Tibial artery (tissue), 4 donors: ENCODE results near the gene SLC35F2.

Source experiments
- DNase-seq, 2 donors: peaks; one replicate each; pipeline ENCODE4 v3.0.0-alpha.2; 2019
- H3K27ac ChIP-seq, 2 donors: fragments of 200-600 bp; sonication (generic) in 1 of 2; 1 replicate in 1 of 2; 2 replicates in 1 of 2; pipeline ENCODE4 v1.5.1; 2018 to 2019; ENCODE audit warnings: mild to moderate bottlenecking in 1 of 2
- H3K27me3 ChIP-seq, 2 donors: fragments of 200-600 bp; sonication (generic) in 1 of 2; one replicate each; pipeline versions ENCODE4 v1.5.1 to v1.6.0; 2016 to 2019
- H3K36me3 ChIP-seq, 3 donors: fragments of 200-600 bp; sonication (generic) in 2 of 3; one replicate each; pipeline ENCODE4 v1.5.1; 2016 to 2019; ENCODE audit warnings: mild to moderate bottlenecking in 2 of 3
- H3K4me1 ChIP-seq, 4 donors: fragments of 200-600 bp; sonication (generic) in 2 of 4; 1 replicate in 3 of 4; 2 replicates in 1 of 4; pipeline ENCODE4 v1.5.1; 2016 to 2019
- H3K4me3 ChIP-seq, 2 donors: fragments of 200-600 bp; sonication (generic) in 1 of 2; 1 replicate in 1 of 2; 2 replicates in 1 of 2; pipeline ENCODE4 v1.5.1; 2018 to 2019; ENCODE audit warnings: mild to moderate bottlenecking in 2 of 2
- H3K9me3 ChIP-seq, 3 donors: fragments of 200-600 bp; sonication (generic) in 1 of 3; one replicate each; pipeline ENCODE4 v1.5.1; 2016 to 2019
- intact Hi-C: fragments of 100-400 bp; cut with DNase I; formaldehyde crosslinking; loops from one replicate; pipeline ENCODE4 v1.15.0; 2023; ENCODE audit warnings: low total_unique reads
- TF ChIP-seq, protein P1 (sequence below), 2 experiments: fragments of 200-600 bp in 1 of 2; fragments of 450-650 bp in 1 of 2; IDR thresholded peaks; one replicate each; pipeline ENCODE4 v1.5.1; 2017 to 2019; ENCODE audit warnings: antibody characterized with exemption in 2 of 2, mild to moderate bottlenecking in 1 of 2, moderate library complexity in 1 of 2

The SLC35F2 gene

DNA sequence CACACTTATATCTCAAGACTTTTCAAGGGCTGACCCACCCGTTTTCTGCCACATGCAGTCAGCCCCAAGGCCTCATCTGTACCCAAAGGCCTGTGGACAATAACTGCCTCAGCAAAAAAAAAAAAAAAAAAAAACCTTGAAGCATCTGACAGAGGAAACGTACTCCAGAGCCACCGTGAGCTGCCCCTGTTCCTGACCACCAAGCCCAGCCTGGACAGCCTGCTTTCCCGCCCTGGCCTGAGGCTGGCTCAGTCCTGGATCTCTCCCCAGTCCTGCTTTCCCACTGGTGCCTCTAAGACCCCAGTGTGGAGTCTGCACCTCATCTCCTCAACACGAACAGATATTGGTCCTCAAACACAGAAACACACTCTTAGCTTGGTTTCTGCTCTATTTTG lies 66.5 kb downstream of the SLC35F2 start:
- intact Hi-C loops = no loop called here
- Histone ChIP-seq H3K4me1 (no peaks in the 10 kb centered on the region), H3K4me3 (no peak overlapping the region), H3K36me3 (peaks cover 0 to 4% (median 0%) of the 10 kb centered on the region in 3 donors), H3K9me3 (no peaks in the 10 kb centered on the region), H3K27ac (no peak overlapping the region), H3K27me3 (no peaks in the 10 kb centered on the region)
- TF ChIP-seq, protein P1, sequence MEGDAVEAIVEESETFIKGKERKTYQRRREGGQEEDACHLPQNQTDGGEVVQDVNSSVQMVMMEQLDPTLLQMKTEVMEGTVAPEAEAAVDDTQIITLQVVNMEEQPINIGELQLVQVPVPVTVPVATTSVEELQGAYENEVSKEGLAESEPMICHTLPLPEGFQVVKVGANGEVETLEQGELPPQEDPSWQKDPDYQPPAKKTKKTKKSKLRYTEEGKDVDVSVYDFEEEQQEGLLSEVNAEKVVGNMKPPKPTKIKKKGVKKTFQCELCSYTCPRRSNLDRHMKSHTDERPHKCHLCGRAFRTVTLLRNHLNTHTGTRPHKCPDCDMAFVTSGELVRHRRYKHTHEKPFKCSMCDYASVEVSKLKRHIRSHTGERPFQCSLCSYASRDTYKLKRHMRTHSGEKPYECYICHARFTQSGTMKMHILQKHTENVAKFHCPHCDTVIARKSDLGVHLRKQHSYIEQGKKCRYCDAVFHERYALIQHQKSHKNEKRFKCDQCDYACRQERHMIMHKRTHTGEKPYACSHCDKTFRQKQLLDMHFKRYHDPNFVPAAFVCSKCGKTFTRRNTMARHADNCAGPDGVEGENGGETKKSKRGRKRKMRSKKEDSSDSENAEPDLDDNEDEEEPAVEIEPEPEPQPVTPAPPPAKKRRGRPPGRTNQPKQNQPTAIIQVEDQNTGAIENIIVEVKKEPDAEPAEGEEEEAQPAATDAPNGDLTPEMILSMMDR (IDR thresholded peaks at IDR 0.05) = no peak
- no peak for DNase-seq

DNA sequence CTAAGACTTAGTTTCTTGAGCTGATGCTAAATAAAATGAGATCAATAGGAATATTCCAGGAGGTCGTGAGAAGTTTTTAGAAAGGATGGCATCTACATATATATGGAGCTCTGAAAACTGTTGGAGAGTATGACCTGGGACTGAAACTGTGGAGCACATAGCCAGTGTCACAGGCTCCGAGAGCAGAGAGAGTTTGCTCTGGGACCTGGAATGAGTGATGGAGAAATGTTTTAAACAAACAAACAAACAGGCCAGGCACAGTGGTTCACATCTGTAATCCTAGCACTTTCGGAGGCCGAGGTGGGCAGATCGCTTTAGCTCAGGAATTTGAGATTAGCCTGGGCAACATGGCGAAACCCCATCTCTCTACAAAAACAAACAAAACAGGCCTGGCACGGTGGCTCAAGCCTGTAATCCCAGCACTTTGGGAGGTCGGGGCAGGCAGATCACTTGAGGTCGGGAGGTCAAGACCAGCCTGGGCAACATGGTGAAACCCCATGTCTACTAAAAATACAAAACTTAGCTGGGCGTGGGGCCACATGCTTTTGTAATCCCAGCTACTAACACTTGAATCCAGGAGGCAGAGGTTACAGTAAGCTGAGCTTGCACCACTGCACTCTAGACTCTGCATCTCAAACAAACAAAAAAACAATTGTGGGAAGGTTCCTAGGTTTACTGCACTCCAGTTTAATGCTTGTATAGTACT lies 67.1 kb downstream of the SLC35F2 start:
- no peaks in the 10 kb centered on the region for H3K4me1 ChIP-seq
- intact Hi-C loops = no loop called here
- no peak overlapping the region for H3K27ac ChIP-seq
- TF ChIP-seq, protein P1 (IDR thresholded peaks at IDR 0.05) = no peak
- H3K27me3 ChIP-seq = no peaks in the 10 kb centered on the region
- H3K36me3 ChIP-seq = peaks cover 0 to 4% (median 0%) of the 10 kb centered on the region in 3 donors
- H3K4me3 ChIP-seq = no peak overlapping the region
- H3K9me3 ChIP-seq = no peaks in the 10 kb centered on the region
- DNase-seq = no peak

DNA sequence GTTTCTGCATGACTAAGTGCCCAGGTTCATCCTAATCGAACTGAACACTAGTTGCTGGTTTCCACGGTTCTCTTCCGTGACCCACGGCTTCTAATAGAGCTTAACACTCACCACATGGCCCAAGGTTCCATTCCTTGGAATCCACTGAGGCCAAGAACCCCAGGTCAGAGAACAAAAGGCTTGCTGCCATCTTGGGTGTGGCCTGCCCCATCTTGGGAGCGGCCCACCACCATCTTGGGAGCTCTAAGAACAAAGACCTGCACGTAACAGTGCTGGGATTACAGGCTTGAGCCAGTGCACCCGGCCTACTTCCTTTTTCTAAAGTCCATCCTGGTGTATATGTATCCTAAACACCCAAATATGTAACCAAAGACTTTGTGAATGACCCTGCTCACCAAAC lies 68.8 kb downstream of the SLC35F2 start:
- TF ChIP-seq, protein P1 (IDR thresholded peaks at IDR 0.05) = no peak
- no peaks in the 10 kb centered on the region for H3K4me1 ChIP-seq
- DNase-seq = no peak
- no peaks in the 10 kb centered on the region for H3K27me3 ChIP-seq
- peaks cover 0 to 4% (median 0%) of the 10 kb centered on the region in 3 donors for H3K36me3 ChIP-seq
- H3K9me3 ChIP-seq = no peaks in the 10 kb centered on the region
- H3K27ac ChIP-seq = no peak overlapping the region
- intact Hi-C loops = no loop called here
- no peak overlapping the region for H3K4me3 ChIP-seq

DNA sequence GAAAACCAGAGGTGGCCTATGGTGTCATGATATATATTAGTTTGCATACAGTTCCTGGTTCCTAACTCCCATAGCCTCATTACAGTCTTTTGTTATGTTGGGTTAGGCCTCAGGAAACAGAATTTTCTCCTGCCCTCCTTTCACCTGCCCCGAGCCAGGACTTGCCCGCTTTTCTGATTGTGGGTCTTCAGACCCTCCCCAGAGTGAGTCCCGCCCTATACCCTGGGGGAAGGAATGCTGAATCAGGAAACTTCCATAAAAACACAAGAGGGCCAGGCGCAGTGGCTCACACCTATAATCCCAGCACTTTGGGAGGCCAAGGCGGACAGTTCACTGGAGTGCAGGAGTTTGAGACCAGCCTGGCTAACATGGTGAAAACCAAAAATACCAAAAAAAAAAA lies 70.9 kb downstream of the SLC35F2 start:
- no peak for DNase-seq
- Histone ChIP-seq H3K4me3 (no peak overlapping the region), H3K4me1 (no peaks in the 10 kb centered on the region), H3K27ac (no peak overlapping the region), H3K9me3 (no peaks in the 10 kb centered on the region), H3K36me3 (no peaks in the 10 kb centered on the region), H3K27me3 (no peaks in the 10 kb centered on the region)
- TF ChIP-seq, protein P1 (IDR thresholded peaks at IDR 0.05) = no peak
- intact Hi-C loops = no loop called here

DNA sequence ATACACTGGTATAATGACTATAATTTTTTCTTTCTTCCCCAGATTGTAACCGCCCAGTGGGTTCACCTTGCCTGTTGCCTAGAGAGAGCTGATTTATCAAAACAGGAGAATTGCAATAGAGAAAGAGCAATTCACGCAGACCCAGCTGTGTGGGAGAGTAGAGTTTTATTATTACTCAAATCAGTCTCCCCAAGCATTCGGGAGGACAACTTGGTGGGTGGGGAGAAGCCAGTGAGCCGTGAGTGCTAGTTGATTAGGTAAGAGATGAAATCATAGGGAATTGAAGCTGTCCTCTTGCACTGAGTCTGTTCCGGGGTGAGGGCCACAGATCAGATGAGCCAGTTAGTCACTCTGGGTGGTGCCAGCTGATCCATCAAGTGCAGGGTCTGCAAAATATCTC lies 73.2 kb downstream of the SLC35F2 start:
- H3K27ac ChIP-seq = no peak overlapping the region
- TF ChIP-seq, protein P1 (IDR thresholded peaks at IDR 0.05) = no peak
- no peaks in the 10 kb centered on the region for H3K4me1 ChIP-seq
- intact Hi-C loops = no loop called here
- no peaks in the 10 kb centered on the region for H3K9me3 ChIP-seq
- H3K36me3 ChIP-seq = no peaks in the 10 kb centered on the region
- DNase-seq = no peak
- no peaks in the 10 kb centered on the region for H3K27me3 ChIP-seq
- H3K4me3 ChIP-seq = no peak overlapping the region

DNA sequence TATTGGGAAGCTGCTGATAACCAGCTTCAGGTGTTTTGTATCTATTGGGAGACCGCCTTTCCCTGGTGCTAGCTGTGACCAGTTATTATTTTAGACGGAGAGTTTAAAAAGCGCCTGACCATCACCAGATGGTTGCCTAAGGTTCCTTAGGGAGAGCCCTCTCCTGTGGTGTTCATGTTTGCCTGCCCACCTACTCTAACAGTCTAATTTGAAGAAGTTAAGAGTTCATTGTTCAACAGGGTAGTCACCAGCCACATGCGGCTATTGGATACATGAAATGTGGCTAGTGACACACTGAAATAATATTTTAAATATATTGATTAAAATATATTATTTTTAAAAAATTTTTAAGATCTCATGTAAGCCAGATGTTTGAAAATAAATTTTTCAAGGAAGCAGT lies 75.5 kb downstream of the SLC35F2 start:
- intact Hi-C loops = no loop called here
- no peaks in the 10 kb centered on the region for H3K9me3 ChIP-seq
- H3K36me3 ChIP-seq = no peaks in the 10 kb centered on the region
- H3K4me3 ChIP-seq = no peak overlapping the region
- no peak overlapping the region for H3K27ac ChIP-seq
- no peak for DNase-seq
- H3K27me3 ChIP-seq = no peaks in the 10 kb centered on the region
- H3K4me1 ChIP-seq = no peaks in the 10 kb centered on the region
- TF ChIP-seq, protein P1 (IDR thresholded peaks at IDR 0.05) = no peak
